SK-N-SH treated with all-trans-retinoic acid at 6 μM for 48 hours (cell line): Measurements from ENCODE around the gene RBM22.
A peak's percentile ranks its signal among the peaks of the same experiment; 100 is the strongest.

ENCODE experiments used
- ATAC-seq: fragments of 200-7000 bp; cut with Tn5 transposase; 3 replicates; pipeline ENCODE4 v1.9.1; 2020; ENCODE audit warnings: mild to moderate bottlenecking, moderate library complexity
- ARNTL ChIP-seq: fragments of 450-650 bp; formaldehyde crosslinking; IDR thresholded peaks from 2 replicates; pipeline ENCODE4 v1.5.0; 2020; ENCODE audit warnings: low read depth, mild to moderate bottlenecking, moderate library complexity, borderline replicate concordance
- CSRNP3 ChIP-seq: fragments of 250-450 bp; sonication (Bioruptor Pico); IDR thresholded peaks from 2 replicates; pipeline ENCODE4 v1.5.1; 2021; ENCODE audit warnings: mild to moderate bottlenecking, moderate library complexity
- ESRRG ChIP-seq: fragments of 250-450 bp; sonication (Bioruptor Pico); IDR thresholded peaks from 2 replicates; pipeline ENCODE4 v1.6.1; 2021; ENCODE audit warnings: mild to moderate bottlenecking
- GLIS3 ChIP-seq: fragments of 250-450 bp; sonication (Bioruptor Pico); IDR thresholded peaks from 2 replicates; pipeline ENCODE4 v1.5.0; 2020; ENCODE audit warnings: mild to moderate bottlenecking, moderate library complexity
- ISL1 ChIP-seq: fragments of 250-450 bp; sonication (Bioruptor Pico); IDR thresholded peaks from 2 replicates; pipeline ENCODE4 v2.1.2; 2022; ENCODE audit warnings: mild to moderate bottlenecking, moderate library complexity
- OSR1 ChIP-seq: fragments of 250-450 bp; sonication (Bioruptor Pico); IDR thresholded peaks from 2 replicates; pipeline ENCODE4 v1.8.0; 2022; ENCODE audit warnings: moderate library complexity, mild to moderate bottlenecking, inconsistent platforms
- PATZ1 ChIP-seq: fragments of 250-450 bp; sonication (Bioruptor Pico); IDR thresholded peaks from 2 replicates; pipeline ENCODE4 v1.8.0; 2020; ENCODE audit warnings: mild to moderate bottlenecking, moderate library complexity, borderline replicate concordance
- POU6F1 ChIP-seq: fragments of 250-450 bp; sonication (Bioruptor Pico); IDR thresholded peaks from 2 replicates; pipeline ENCODE4 v1.8.0; 2021; ENCODE audit warnings: low read depth, mild to moderate bottlenecking, moderate library complexity, borderline replicate concordance
- SNAI2 ChIP-seq: fragments of 250-450 bp; sonication (Bioruptor Pico); IDR thresholded peaks from 2 replicates; pipeline ENCODE4 v1.5.0; 2020; ENCODE audit warnings: mild to moderate bottlenecking, moderate library complexity
- TCF4 ChIP-seq: fragments of 250-450 bp; sonication (Bioruptor Pico); IDR thresholded peaks from 2 replicates; pipeline ENCODE4 v1.8.0; 2021; ENCODE audit warnings: mild to moderate bottlenecking, moderate library complexity, borderline replicate concordance
- TOX ChIP-seq: fragments of 250-450 bp; sonication (Bioruptor Pico); IDR thresholded peaks from 2 replicates; pipeline ENCODE4 v1.8.0; 2021; ENCODE audit warnings: mild to moderate bottlenecking, moderate library complexity, borderline replicate concordance
- TSHZ2 ChIP-seq: fragments of 250-450 bp; sonication (Bioruptor Pico); IDR thresholded peaks from 2 replicates; pipeline ENCODE4 v1.5.0; 2020; ENCODE audit warnings: mild to moderate bottlenecking, moderate library complexity
- ZNF70 ChIP-seq: fragments of 450-650 bp; formaldehyde crosslinking; IDR thresholded peaks from 2 replicates; pipeline ENCODE4 v1.5.0; 2020; ENCODE audit warnings: mild to moderate bottlenecking, moderate library complexity
- ZNF8 ChIP-seq: fragments of 450-650 bp; formaldehyde crosslinking; IDR thresholded peaks from 2 replicates; pipeline ENCODE4 v1.5.0; 2020; ENCODE audit warnings: mild to moderate bottlenecking, moderate library complexity

The RBM22 gene

GRCh38 chr5:150641006-150641570, 59.8 kb downstream of the RBM22 start:
- peak; percentile 0; the same call in 1 of the 3 replicates for ATAC-seq
- TF ChIP-seq GLIS3 (CRISPR knock-in tag) (no peak), PATZ1 (CRISPR knock-in tag) (no peak), ESRRG (CRISPR knock-in tag) (no peak), SNAI2 (no peak), POU6F1 (CRISPR knock-in tag) (no peak), ARNTL (no peak), TCF4 (CRISPR knock-in tag) (no peak), ZNF8 (CRISPR knock-in tag) (no peak), OSR1 (no peak), CSRNP3 (CRISPR knock-in tag) (no peak), TOX (CRISPR knock-in tag) (no peak), ZNF70 (CRISPR knock-in tag) (no peak), TSHZ2 (CRISPR knock-in tag) (no peak), ISL1 (no peak)
- TF ChIP-seq, all 23 proteins: peak for 0
